Thymus (tissue), 11 donors: Measurements from ENCODE around the gene ATG12. TPM values are rescaled to one million over a fixed set of nuclear protein-coding genes. Genes with fewer than 3 reads are reported as not detected.

ENCODE experiments used
- DNase-seq, 9 donors: peaks; one replicate each; pipeline ENCODE4 v3.0.0-alpha.2; 2013; ENCODE audit warnings: low spot score in 9 of 9, low read depth in 6 of 9, missing footprints in 1 of 9
- H3K27ac ChIP-seq, 2 donors: one replicate each; pipeline ENCODE4 v1.5.1; 2013; ENCODE audit warnings: control low read depth in 1 of 2, low read depth in 1 of 2, low read length in 1 of 2, mild to moderate bottlenecking in 1 of 2, moderate library complexity in 1 of 2
- H3K27me3 ChIP-seq, 2 donors: one replicate each; pipeline ENCODE4 v1.5.1; 2013; ENCODE audit warnings: low read length in 1 of 2; ENCODE audit not compliant: control insufficient read depth in 2 of 2, insufficient read depth in 1 of 2
- H3K36me3 ChIP-seq, 2 donors: one replicate each; pipeline ENCODE4 v1.5.1; 2013; ENCODE audit warnings: low read length in 1 of 2, mild to moderate bottlenecking in 1 of 2, moderate library complexity in 1 of 2; ENCODE audit not compliant: control insufficient read depth in 2 of 2, insufficient read depth in 2 of 2
- H3K4me1 ChIP-seq, 2 donors: one replicate each; pipeline ENCODE4 v1.5.1; 2013; ENCODE audit warnings: low read length in 2 of 2; ENCODE audit not compliant: control insufficient read depth in 2 of 2, insufficient read depth in 2 of 2
- H3K4me3 ChIP-seq, 2 donors: one replicate each; pipeline ENCODE4 v1.5.1; 2013; ENCODE audit warnings: low read length in 2 of 2, control low read depth in 1 of 2, mild to moderate bottlenecking in 1 of 2
- H3K9me3 ChIP-seq, 2 donors: one replicate each; pipeline ENCODE4 v1.5.1; 2013; ENCODE audit warnings: low read length in 1 of 2, mild to moderate bottlenecking in 1 of 2; ENCODE audit not compliant: control insufficient read depth in 2 of 2, insufficient read depth in 1 of 2
- WGBS: extraction: QIAGEN DNeasy Blood & Tissue Kit; methylation state at CpG from one replicate; pipeline ENCODE4 v1.1.7; 2013; 5-methylcytosine and 5-hydroxymethylcytosine counted together
- polyA plus RNA-seq: library from polyadenylated mRNA; stranded (reverse); fragments of 200-250 nt; gene quantifications from one replicate; pipeline ENCODE4 v1.2.3, GENCODE V29; 2013
- total RNA-seq: library from RNA; stranded (reverse); fragments of 120-200 nt; gene quantifications from one replicate; pipeline ENCODE4 v1.2.4, GENCODE V29; 2013
- donor health status: healthy.

Gene ATG12
- total and polyA plus RNA-seq, 2 donors, result 52.9 to 58.1 TPM

DNA sequence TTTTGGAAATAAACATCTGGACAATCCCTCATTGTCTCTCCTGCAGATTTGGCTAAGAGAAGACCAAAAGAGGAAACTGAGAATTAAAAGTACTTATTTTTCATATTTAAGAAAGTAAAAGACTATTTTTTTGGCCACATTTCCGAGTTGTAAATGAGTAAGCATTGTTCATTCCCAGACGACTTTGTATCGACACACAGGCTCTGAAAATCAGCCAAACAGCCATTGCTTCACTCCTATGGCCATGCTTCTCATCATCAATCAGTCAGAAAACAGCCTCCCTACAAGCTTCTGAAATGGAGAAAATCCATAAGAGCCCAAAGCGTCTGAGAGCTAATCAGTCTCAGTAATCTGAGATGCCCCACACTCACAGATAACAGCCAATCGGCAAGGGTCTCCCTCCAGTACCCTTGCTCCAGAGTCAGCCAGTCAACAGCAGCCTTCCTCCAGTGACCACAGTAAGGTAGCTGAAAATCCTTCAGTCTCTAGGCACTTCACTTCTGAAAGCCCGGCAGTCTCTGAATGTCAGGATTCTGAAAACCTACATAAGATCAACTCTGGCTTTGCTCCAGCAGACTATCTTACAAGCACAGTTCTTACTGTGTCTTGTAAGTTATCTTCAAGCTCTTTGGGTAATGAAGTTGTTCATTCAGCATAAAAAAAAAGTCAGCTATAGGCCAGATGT, 55.8 kb downstream of the ATG12 start:
- DNase-seq, result no peak

DNA sequence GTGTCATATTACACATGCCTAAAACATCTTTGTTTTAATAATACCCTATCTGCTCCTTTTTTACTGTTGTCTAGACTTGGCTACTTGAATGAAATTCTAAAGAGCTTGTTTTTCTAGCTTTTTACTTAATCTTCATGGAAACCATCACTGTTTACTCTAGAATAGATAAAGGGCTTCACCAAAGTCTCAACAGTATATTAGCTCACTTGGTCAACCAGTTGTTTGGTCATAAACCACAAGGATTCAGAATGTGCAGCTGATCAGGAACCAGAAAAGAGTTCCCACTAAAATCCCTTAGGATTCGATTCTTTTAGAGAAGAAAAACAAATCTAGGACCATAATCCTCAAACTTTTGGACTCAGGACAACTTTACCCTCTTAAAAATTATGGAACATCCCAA, 62.9 kb downstream of the ATG12 start:
- H3K27me3 ChIP-seq, result no peaks in the 10 kb centered on the region
- no peaks in the 10 kb centered on the region for H3K36me3 ChIP-seq
- H3K4me3 ChIP-seq, result no peak overlapping the region
- DNase-seq, result no peak
- 66% methylated on average over 1 of the region's 1 CpG for WGBS
- H3K4me1 ChIP-seq, result no peaks in the 10 kb centered on the region
- H3K9me3 ChIP-seq, result no peaks in the 10 kb centered on the region
- no peak overlapping the region for H3K27ac ChIP-seq

More for the DNA sequence above, 55.8 kb downstream of the ATG12 start:
- H3K36me3 ChIP-seq, result no peaks in the 10 kb centered on the region
- no peaks in the 10 kb centered on the region for H3K4me1 ChIP-seq
- no peak overlapping the region for H3K4me3 ChIP-seq
- 59% methylated on average over 6 of the region's 6 CpGs for WGBS
- H3K9me3 ChIP-seq, result no peaks in the 10 kb centered on the region
- H3K27ac ChIP-seq, result no peak overlapping the region
- H3K27me3 ChIP-seq, result no peaks in the 10 kb centered on the region

Other genes starting within 250 kb of the ATG12 start
- 1.8 TPM for gene TICAM2, start 239.1 kb downstream of the ATG12 start, total RNA-seq
- gene TICAM2, start 239.1 kb downstream of the ATG12 start, polyA plus RNA-seq, result 3.3 TPM
- 33.0 TPM for gene TMED7, start 215.5 kb downstream of the ATG12 start, total RNA-seq
- 25.9 TPM for gene TMED7, start 215.5 kb downstream of the ATG12 start, polyA plus RNA-seq
- gene CDO1, start 24.9 kb downstream of the ATG12 start, total RNA-seq, result 1.6 TPM
- gene CDO1, start 24.9 kb downstream of the ATG12 start, polyA plus RNA-seq, result 1.7 TPM
- 56.1 TPM for gene AP3S1, start 370 bp upstream of the ATG12 start, total RNA-seq
- gene AP3S1, start 370 bp upstream of the ATG12 start, polyA plus RNA-seq, result 85.0 TPM
- 0.14 TPM for gene LVRN, start 120.9 kb upstream of the ATG12 start, total RNA-seq
- gene LVRN, start 120.9 kb upstream of the ATG12 start, polyA plus RNA-seq, result 0.32 TPM
- not detected for gene ARL14EPL, start 190.9 kb upstream of the ATG12 start, total RNA-seq
- gene ARL14EPL, start 190.9 kb upstream of the ATG12 start, polyA plus RNA-seq, result 0.18 TPM
- gene COMMD10, start 243.5 kb upstream of the ATG12 start, total RNA-seq, result 36.0 TPM
- gene COMMD10, start 243.5 kb upstream of the ATG12 start, polyA plus RNA-seq, result 28.7 TPM